Dedifferentiated amniotic fluid mesenchymal stem cell (primary cell): Measurements from ENCODE around the gene S100A16.
"Not testable (repeated sequence)": the region's sequence is repeated elsewhere in the genome, so short reads cannot be mapped to it uniquely, and the experiment has no call there.

Experiments
- DNase-seq: peaks from one replicate; pipeline ENCODE4 v3.0.0-alpha.2; 2016; ENCODE audit errors: extremely low spot score

Gene S100A16

GRCh38 chr1:153615406-153615805 lies 2.5 kb upstream of the S100A16 start:
- DNase-seq = no peak

- DNase-seq = no peak
These were observed 2.0 kb upstream of the S100A16 start for GRCh38 chr1:153614906-153615305.

GRCh38 chr1:153614189-153614900 lies 1.4 kb upstream of the S100A16 start:
- no peak for DNase-seq

DNA sequence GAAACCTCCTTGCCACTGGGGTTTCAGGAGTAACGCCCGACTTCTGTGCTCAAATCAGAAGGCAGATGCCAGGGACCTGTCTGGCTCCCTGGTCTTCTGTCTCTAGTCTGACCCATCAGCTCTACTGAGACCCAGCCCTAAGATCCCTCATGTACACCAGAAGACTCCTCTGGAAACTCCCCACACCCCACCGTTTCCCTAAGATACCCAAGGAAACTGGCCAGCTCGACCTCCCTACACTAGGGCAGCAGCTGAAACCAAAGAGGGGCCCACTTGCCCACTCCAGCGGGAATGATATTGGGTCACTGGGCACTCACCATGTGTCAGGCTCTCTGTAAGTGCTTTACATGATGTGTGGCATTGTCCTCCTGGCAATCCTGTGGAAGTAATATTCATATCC lies 469 bp upstream of the S100A16 start:
- DNase-seq = no peak

DNA sequence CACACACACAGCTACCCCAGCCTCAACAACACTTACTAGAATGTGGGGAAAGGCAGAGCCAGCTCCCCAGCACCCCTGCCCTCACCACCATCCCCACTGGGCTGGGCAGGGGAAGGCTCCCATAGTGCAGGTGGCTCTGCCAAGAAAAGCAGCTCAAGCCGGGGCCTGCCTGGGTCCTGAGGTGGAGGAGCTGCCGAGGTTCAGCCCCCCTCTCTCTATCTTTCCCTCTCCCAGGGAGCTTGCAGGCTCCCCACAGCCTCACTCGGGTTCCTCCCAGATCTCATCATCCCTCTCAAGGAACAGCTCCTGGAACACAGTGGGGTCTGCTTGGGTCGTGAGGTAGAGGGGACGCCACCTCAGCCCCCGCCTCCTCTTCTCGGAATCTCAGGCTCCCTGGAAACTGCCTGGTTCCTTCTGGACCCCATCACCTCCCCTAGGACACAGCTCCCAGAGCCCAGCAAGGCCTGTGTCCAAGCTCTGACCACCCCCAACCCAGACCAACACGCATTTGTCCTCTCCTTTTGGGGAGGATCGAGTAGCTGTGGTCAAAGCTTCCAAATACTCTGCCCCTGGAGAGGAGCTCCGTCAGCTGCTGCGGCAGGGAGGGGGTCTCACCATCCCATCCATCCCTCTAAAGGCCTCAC lies 704 bp downstream of the S100A16 start:
- no peak for DNase-seq

GRCh38 chr1:153611356-153611755 lies 1.6 kb downstream of the S100A16 start:
- no peak for DNase-seq

GRCh38 chr1:153610811-153611301 lies 2.1 kb downstream of the S100A16 start:
- no peak for DNase-seq

GRCh38 chr1:153610334-153610733 lies 2.6 kb downstream of the S100A16 start:
- DNase-seq = no peak

- no peak for DNase-seq
These were observed 3.4 kb downstream of the S100A16 start for GRCh38 chr1:153609585-153609907.

DNA sequence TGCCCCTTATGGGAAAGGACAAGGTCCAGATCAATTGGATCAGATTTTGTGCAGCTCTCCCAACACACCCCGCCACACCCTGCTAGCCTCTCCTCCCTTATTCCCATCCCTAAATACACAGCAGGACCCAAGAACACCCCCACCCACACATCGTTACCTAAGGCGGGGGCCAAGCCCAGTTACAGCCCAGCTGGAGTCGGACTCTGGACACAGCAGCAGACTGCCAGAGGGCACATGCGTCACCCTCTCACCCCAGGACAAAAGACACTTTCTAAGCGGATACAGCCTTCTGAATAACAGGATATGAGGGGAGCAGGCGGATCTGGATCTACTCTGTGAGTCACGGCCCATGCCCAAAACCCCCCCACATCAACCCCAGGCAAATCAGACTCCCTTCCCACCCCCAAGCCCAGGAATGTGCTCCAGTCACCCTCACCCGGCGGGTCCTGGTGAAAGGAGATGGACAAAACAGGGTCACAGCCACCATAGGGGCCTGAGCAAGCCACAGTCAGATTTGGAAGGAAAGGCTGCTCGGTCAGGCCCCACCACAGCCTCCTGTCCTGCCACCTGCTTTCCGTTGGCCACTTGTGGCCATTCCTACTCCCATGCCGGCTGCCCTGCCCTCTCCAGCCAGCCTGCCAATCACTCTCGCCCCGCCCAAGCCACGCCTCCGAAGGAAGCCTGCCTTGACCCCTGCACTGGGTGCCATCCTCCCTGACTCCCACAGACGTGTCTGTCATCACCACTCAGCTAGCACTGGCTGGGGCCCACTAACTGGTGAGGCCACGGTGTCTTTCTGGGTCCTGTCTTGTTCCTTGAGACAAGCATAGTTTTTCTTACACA lies 4.0 kb downstream of the S100A16 start:
- DNase-seq = peak; percentile 68

- DNase-seq = no peak
These were observed 4.8 kb downstream of the S100A16 start for GRCh38 chr1:153608089-153608682.

DNA sequence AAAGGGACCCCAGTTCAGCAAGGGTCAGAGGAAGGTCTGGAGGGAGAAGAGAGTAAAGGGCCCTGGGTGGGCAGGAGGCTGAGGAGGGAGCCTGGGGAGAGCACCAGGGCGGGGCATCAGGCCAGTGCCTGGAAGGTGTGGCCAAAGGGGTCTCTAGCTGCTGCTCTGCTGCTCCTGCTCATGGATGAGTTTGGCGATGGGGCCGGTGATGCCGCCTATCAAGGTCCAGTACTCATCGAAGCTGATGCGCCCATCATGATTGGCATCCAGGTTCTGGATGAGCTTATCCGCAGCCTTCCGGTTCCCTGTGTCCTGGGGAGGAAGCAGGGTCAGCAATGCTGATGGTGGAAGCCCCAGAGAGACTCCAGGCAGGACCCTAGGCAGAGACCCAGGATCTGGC lies 5.6 kb downstream of the S100A16 start:
- no peak for DNase-seq

- DNase-seq = no peak
These were observed 6.7 kb downstream of the S100A16 start for GRCh38 chr1:153606194-153606593.

DNA sequence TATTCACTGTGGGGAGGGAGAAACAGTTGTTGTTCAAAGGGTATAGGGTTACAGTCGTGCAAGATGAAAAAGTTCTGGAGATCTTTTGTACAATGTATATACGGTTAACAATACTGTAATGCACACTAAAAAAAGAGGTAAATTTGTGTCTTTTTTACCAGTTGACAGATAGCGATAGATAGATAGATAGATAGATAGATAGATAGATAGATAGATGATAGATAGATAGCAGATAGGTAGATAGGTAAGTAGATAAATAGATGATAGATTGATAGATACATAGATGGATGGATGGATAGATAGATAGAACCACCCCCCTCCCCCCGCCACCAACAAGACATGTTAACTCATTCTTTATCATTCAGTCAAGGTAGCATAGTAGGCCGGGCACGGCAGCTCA lies 10.2 kb downstream of the S100A16 start:
- DNase-seq = no peak

DNA sequence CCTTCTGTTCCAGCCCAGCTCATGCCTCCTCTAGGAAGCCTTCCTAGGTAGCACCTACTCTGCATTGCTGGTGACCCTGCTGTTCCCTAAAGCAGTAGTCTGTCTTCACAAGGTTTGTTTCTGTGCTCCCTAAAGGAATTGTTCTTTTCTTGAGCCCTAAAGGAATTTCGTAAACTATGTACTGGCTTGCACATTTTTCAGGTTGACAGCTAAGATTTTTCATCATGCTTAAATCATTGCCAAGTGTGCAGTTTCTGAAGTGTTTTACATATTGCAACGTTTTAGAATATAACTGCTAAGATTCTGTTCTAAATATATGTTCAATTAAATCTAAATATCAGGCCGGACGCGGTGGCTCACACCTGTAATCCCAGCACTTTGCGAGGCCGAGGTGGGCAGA lies 13.1 kb downstream of the S100A16 start:
- no peak for DNase-seq

DNA sequence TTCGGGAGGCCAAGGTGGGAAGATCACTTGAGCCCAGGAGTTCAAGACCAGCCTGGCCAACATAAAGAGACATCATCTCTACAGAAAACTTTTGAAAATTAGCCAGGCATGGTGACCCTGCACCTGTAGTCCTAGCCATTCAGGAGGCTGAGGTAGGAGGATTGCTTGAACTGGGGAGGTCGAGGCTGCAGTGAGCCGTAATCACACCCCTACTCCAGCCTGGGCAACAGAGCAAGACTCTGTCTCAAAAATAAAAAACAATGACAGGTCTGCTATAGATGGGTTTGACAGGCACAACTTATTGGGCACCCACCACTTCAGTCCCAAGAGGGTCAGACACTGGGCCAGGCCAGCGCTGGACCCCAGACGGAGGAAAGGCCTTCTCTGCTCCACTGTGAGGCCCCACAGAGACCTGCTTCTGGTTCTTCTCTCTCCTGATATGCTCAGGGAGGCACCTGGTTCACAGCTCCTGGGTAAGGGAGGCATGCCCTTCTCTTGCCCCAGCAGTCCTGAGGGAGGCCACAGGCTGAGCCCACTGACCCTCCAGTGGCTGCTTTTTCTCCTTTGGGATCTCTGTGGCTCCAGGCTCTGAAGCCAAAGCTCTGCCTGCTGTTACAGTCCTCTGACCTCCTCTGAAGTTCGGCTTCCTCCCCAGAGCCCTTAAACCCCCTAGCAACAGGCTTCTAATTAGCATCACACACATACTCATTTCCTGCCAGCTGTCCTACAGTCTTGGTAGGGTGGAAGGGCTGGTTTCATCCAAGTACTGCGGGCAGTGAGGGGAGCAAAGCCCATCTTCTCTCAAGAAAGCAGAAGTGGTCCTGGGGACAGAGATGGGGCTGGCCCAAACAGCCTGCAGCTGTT lies 14.4 kb downstream of the S100A16 start:
- no peak for DNase-seq

GRCh38 chr1:153597206-153597605 lies 15.7 kb downstream of the S100A16 start:
- DNase-seq = no peak

DNA sequence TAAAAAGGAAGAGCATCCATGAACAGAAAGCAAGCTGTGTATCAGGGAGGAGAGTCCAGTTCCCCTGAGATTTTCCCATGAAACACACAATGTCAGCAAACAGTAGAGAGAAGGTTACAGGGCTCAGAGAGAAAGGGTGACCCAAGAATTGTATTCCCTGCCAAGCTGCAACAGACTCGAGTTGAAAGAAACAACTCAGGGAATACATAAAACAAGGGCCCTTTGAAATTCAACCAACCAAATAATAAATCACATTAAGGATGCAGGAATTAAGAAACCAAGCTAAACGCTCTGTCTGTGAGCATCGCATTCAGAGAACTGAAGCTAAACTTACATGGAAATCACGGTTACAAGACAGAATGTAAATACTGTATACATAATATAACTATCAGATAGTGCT lies 20.2 kb downstream of the S100A16 start:
- no peak for DNase-seq

- no peak for DNase-seq
These were observed 24.5 kb downstream of the S100A16 start for GRCh38 chr1:153588482-153588881.

DNA sequence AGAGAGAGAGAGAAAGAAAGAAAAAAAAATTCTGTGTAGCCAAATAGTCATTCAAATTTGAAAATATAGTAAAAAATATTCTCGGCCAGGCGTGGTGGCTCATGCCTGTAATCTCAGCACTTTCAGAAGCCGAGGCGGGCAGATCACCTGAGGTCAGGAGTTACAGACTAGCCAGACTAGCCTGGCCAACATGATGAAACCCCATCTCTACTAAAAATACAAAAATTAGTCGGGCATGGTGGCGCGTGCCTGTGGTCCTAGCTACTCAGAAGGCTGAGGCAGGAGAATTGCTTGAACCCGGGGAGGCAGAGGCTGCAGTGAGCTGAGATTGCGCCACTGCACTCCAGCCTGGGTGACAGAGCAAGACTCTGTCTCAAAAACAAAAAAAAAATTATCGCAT lies 24.9 kb downstream of the S100A16 start:
- DNase-seq = not testable (repeated sequence)

- no peak for DNase-seq
These were observed 25.6 kb downstream of the S100A16 start for GRCh38 chr1:153587314-153587713.
